IMR-90 (cell line): ENCODE measurements around the gene SEC23IP. TPM values are rescaled to one million over a fixed set of nuclear protein-coding genes. Genes with fewer than 3 reads are reported as not detected.

ENCODE experiments used
- ATAC-seq: fragments of 200-7000 bp; cut with Tn5 transposase; 2 replicates; pipeline ENCODE4 v1.9.1; 2020; ENCODE audit warnings: low read depth, mild to moderate bottlenecking, moderate library complexity
- BruUV-seq: library from RNA; stranded (reverse); fragments of 400-500 nt; replicated peaks from 2 replicates; lab custom pipeline; 2021; lab: Mats Ljungman, UMichigan
- CTCF ChIA-PET: fragments of 300-600 bp; formaldehyde crosslinking; extraction: SDS; loops from one replicate; lab custom pipeline; 2021; ENCODE audit warnings: antibody characterized with exemption; lab: Yijun Ruan, JAX
- POLR2A ChIA-PET: fragments of 300-600 bp; sonication (Branson Sonifier 250); formaldehyde crosslinking; loops from one replicate; lab custom pipeline; 2022; ENCODE audit warnings: antibody characterized with exemption; ENCODE audit not compliant: unreplicated experiment; lab: Charles Lee
- DNase-seq: peaks from one replicate; pipeline ENCODE4 v3.0.0; 2013
- H2AFZ ChIP-seq: replicated peaks from 2 replicates; pipeline ENCODE3; 2013; ENCODE audit warnings: low read length, mild to moderate bottlenecking; ENCODE audit not compliant: poor library complexity
- H2AK5ac ChIP-seq: 2 replicates; pipeline ENCODE4 v1.6.1; 2013; ENCODE audit warnings: low read depth, low read length, inconsistent platforms
- H2AK9ac ChIP-seq: replicated peaks from 2 replicates; pipeline ENCODE3; 2013; ENCODE audit warnings: mild to moderate bottlenecking, low read depth, low read length, moderate library complexity; ENCODE audit not compliant: poor library complexity
- H2BK120ac ChIP-seq: 2 replicates; pipeline ENCODE4 v1.6.1; 2013; ENCODE audit warnings: low read depth, low read length, inconsistent platforms
- H2BK15ac ChIP-seq: 3 replicates; pipeline ENCODE4 v1.6.1; 2013; ENCODE audit warnings: low read depth, low read length, inconsistent platforms
- H2BK20ac ChIP-seq: 2 replicates; pipeline ENCODE4 v1.6.1; 2013; ENCODE audit warnings: low read depth, mild to moderate bottlenecking, inconsistent platforms, low read length, moderate library complexity
- H2BK5ac ChIP-seq: 2 replicates; pipeline ENCODE4 v1.6.1; 2013; ENCODE audit warnings: mild to moderate bottlenecking, low read depth, low read length, inconsistent platforms; ENCODE audit not compliant: poor library complexity, severe bottlenecking
- H3K14ac ChIP-seq: replicated peaks from 2 replicates; pipeline ENCODE4 v1.6.1; 2013; ENCODE audit warnings: low read depth, low read length, inconsistent platforms
- H3K18ac ChIP-seq: 2 replicates; pipeline ENCODE4 v1.6.1; 2013; ENCODE audit warnings: low read depth, low read length, control low read depth
- H3K23ac ChIP-seq: 2 replicates; pipeline ENCODE4 v1.6.1; 2013; ENCODE audit warnings: low read depth, low read length, inconsistent platforms
- H3K27ac ChIP-seq: 2 replicates; pipeline ENCODE4 v1.5.1; 2013; ENCODE audit warnings: mild to moderate bottlenecking, control low read depth, low read length; ENCODE audit not compliant: insufficient read depth
- H3K27me3 ChIP-seq: 2 replicates; pipeline ENCODE4 v1.6.1; 2013; ENCODE audit warnings: low read length; ENCODE audit not compliant: control insufficient read depth, insufficient read depth
- H3K36me3 ChIP-seq: 2 replicates; pipeline ENCODE4 v1.6.1; 2013; ENCODE audit warnings: low read length, mixed read lengths; ENCODE audit not compliant: control insufficient read depth, insufficient read depth
- H3K4ac ChIP-seq: 2 replicates; pipeline ENCODE4 v1.6.1; 2013; ENCODE audit warnings: low read depth, low read length, inconsistent platforms
- H3K4me1 ChIP-seq: 2 replicates; pipeline ENCODE4 v1.6.1; 2013; ENCODE audit warnings: low read length, mixed read lengths; ENCODE audit not compliant: control insufficient read depth, insufficient read depth
- H3K4me2 ChIP-seq: 2 replicates; pipeline ENCODE4 v1.6.1; 2013; ENCODE audit warnings: low read depth, mild to moderate bottlenecking, control low read depth, low read length, moderate library complexity
- H3K4me3 ChIP-seq: 2 replicates; pipeline ENCODE4 v1.5.1; 2013; ENCODE audit warnings: low read depth, mild to moderate bottlenecking, control low read depth, low read length, moderate library complexity; ENCODE audit not compliant: insufficient read depth
- H3K56ac ChIP-seq: 2 replicates; pipeline ENCODE4 v1.6.1; 2013; ENCODE audit warnings: low read length, inconsistent platforms; ENCODE audit not compliant: insufficient read depth; ENCODE audit errors: extremely low read depth
- H3K79me1 ChIP-seq, 2 experiments: 2 replicates each; pipeline ENCODE4 v1.6.1; 2013; ENCODE audit warnings: low read length in 2 of 2, inconsistent platforms in 1 of 2, low read depth in 1 of 2
- H3K9ac ChIP-seq: 2 replicates; pipeline ENCODE4 v1.6.1; 2013; ENCODE audit warnings: low read depth, low read length, control low read depth
- H3K9me1 ChIP-seq: 2 replicates; pipeline ENCODE4 v1.6.1; 2013; ENCODE audit warnings: low read length, inconsistent platforms; ENCODE audit not compliant: insufficient read depth
- H3K9me3 ChIP-seq: 2 replicates; pipeline ENCODE4 v1.6.1; 2013; ENCODE audit warnings: low read length; ENCODE audit not compliant: control insufficient read depth, insufficient read depth
- H4K20me1 ChIP-seq: 2 replicates; pipeline ENCODE4 v1.6.1; 2013; ENCODE audit warnings: low read length, inconsistent platforms; ENCODE audit not compliant: insufficient read depth
- H4K5ac ChIP-seq: 2 replicates; pipeline ENCODE4 v1.6.1; 2013; ENCODE audit warnings: mild to moderate bottlenecking, low read depth, low read length, control low read depth
- H4K8ac ChIP-seq, 2 experiments: 2 replicates each; pipeline ENCODE4 v1.6.1; 2013; ENCODE audit warnings: low read depth in 2 of 2, low read length in 2 of 2, control low read depth in 1 of 2, inconsistent platforms in 1 of 2
- H4K91ac ChIP-seq: 2 replicates; pipeline ENCODE4 v1.6.1; 2013; ENCODE audit warnings: low read depth, low read length, inconsistent platforms; ENCODE audit not compliant: insufficient read depth
- MXI1 ChIP-seq: IDR thresholded peaks from 2 replicates; pipeline ENCODE4 v1.6.1; 2012; ENCODE audit warnings: low read depth, mild to moderate bottlenecking, low read length, moderate library complexity, borderline replicate concordance
- POLR2A ChIP-seq: IDR thresholded peaks from 2 replicates; pipeline ENCODE4 v1.6.1; 2012; ENCODE audit warnings: mild to moderate bottlenecking, low read depth, low read length
- RFX5 ChIP-seq: IDR thresholded peaks from 2 replicates; pipeline ENCODE4 v1.8.0; 2012; ENCODE audit warnings: low read depth, mild to moderate bottlenecking, low read length, moderate library complexity
- WGBS, 2 experiments: methylation state at CpG; one replicate each; pipeline versions ENCODE4 v1.1.5 to v1.1.7; 2013; ENCODE audit warnings: missing lambda C conversion rate in 2 of 2; ENCODE audit not compliant: insufficient read length in 1 of 2; ENCODE audit errors: extremely low coverage in 2 of 2; 5-methylcytosine and 5-hydroxymethylcytosine counted together
- dilution Hi-C: fragments of 300-500 bp; cut with HindIII; formaldehyde crosslinking; loops from one replicate; pipeline ENCODE4 v1.14.3; 2018; ENCODE audit warnings: low sequenced_read_pairs; ENCODE audit not compliant: unreplicated experiment
- in situ Hi-C: fragments of 300-500 bp; cut with MboI; formaldehyde crosslinking; loops from 3 replicates; pipeline ENCODE4 v1.14.3; 2019; ENCODE audit warnings: low sequenced_read_pairs, inconsistent platforms, mixed read lengths
- intact Hi-C: fragments of 100-400 bp; cut with micrococcal nuclease; formaldehyde crosslinking; loops from 2 replicates; pipeline ENCODE4 v1.10.0; 2022
- polyA plus RNA-seq, 3 experiments: library from polyadenylated mRNA; depleted of rRNA; stranded (reverse); fragments of >200 nt; gene quantifications; 2 replicates each; pipeline ENCODE4 v1.2.3, GENCODE V29; 2012; ENCODE audit warnings: low replicate concordance in 1 of 3
- total RNA-seq: library from RNA; depleted of rRNA; stranded (reverse); fragments of >200 nt; gene quantifications from 2 replicates; pipeline ENCODE4 v1.2.3, GENCODE V29; 2012

Gene SEC23IP
- total and polyA plus RNA-seq, 2 of the 4 experiments (the other 2 are of a cell fraction) = 37.4 to 39.8 TPM

GRCh38 chr10:119991066-119991465 is 98.5 kb downstream of the SEC23IP start:
- no TSS peak for BruUV-seq
- Histone ChIP-seq H4K8ac (no peak overlapping the region), H3K4me1 (no peaks in the 10 kb centered on the region), H3K14ac (no peak overlapping the region), H2BK120ac (no peak overlapping the region), H3K36me3 (no peaks in the 10 kb centered on the region), H3K4me2 (no peak overlapping the region), H3K79me1 (no peaks in the 10 kb centered on the region), H3K27ac (no peak overlapping the region), H3K27me3 (no peaks in the 10 kb centered on the region), H4K5ac (no peak overlapping the region), H3K56ac (no peak overlapping the region), H2AK5ac (no peak overlapping the region), H3K4ac (no peak overlapping the region), H3K23ac (no peak overlapping the region), H3K9ac (no peak overlapping the region), H2BK20ac (no peak overlapping the region), H3K4me3 (no peak overlapping the region), H2BK5ac (no peak overlapping the region), H2BK15ac (no peak overlapping the region), H4K91ac (no peak overlapping the region), H3K9me1 (no peaks in the 10 kb centered on the region), H3K18ac (no peak overlapping the region), H2AK9ac (no peak overlapping the region), H3K9me3 (no peaks in the 10 kb centered on the region), H4K20me1 (no peaks in the 10 kb centered on the region), H2AFZ (no peak overlapping the region)
- ATAC-seq (no peak), DNase-seq (no peak)
- TF ChIP-seq MXI1 (no peak), POLR2A (no peak), RFX5 (no peak)
- intact Hi-C loops (no loop called here), dilution Hi-C loops (no loop called here), in situ Hi-C loops (no loop called here)
- WGBS, 2 experiments = 33% methylated on average over 1 of the region's 9 CpGs; no CpG with 5 or more reads in 1 of the 2 experiments
- ChIA-PET CTCF (no interaction called here), POLR2A (no interaction called here)
